ENCODE results near the gene FAM81B.

- TF ChIP-seq, protein P1, sequence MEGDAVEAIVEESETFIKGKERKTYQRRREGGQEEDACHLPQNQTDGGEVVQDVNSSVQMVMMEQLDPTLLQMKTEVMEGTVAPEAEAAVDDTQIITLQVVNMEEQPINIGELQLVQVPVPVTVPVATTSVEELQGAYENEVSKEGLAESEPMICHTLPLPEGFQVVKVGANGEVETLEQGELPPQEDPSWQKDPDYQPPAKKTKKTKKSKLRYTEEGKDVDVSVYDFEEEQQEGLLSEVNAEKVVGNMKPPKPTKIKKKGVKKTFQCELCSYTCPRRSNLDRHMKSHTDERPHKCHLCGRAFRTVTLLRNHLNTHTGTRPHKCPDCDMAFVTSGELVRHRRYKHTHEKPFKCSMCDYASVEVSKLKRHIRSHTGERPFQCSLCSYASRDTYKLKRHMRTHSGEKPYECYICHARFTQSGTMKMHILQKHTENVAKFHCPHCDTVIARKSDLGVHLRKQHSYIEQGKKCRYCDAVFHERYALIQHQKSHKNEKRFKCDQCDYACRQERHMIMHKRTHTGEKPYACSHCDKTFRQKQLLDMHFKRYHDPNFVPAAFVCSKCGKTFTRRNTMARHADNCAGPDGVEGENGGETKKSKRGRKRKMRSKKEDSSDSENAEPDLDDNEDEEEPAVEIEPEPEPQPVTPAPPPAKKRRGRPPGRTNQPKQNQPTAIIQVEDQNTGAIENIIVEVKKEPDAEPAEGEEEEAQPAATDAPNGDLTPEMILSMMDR (conservative IDR thresholded peaks at IDR 0.05; ENCODE audit: low read depth, low read length): no peak
- TF ChIP-seq FOS (IDR thresholded peaks at IDR 0.05; ENCODE audit: low read depth, low read length) (no peak), CHD1 (IDR thresholded peaks at IDR 0.05; ENCODE audit: low read depth, low read length) (no peak), CEBPB (IDR thresholded peaks at IDR 0.05; ENCODE audit: low read depth, low read length) (no peak), POLR2A (IDR thresholded peaks at IDR 0.05; ENCODE audit: low read depth, low read length) (no peak), RAD21 (IDR thresholded peaks at IDR 0.05; ENCODE audit: low read length) (no peak), MAFK (IDR thresholded peaks at IDR 0.05; ENCODE audit: low read depth, low read length) (no peak), MXI1 (IDR thresholded peaks at IDR 0.05; ENCODE audit: borderline replicate concordance, low read depth, low read length) (no peak), SMC3 (IDR thresholded peaks at IDR 0.05; ENCODE audit: low read depth, low read length) (no peak)
- TF ChIP-seq, protein P2, sequence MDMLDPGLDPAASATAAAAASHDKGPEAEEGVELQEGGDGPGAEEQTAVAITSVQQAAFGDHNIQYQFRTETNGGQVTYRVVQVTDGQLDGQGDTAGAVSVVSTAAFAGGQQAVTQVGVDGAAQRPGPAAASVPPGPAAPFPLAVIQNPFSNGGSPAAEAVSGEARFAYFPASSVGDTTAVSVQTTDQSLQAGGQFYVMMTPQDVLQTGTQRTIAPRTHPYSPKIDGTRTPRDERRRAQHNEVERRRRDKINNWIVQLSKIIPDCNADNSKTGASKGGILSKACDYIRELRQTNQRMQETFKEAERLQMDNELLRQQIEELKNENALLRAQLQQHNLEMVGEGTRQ (IDR thresholded peaks at IDR 0.05; ENCODE audit: low read depth, low read length): no peak
These were observed 38.5 kb upstream of the FAM81B start for GRCh38 chr5:95352691-95353090.

All from IMR-90 (cell line).